Cardiac muscle cell (in vitro differentiated cells and primary cell): ENCODE data around the gene UNC5A. TPM values are rescaled to one million over a fixed set of nuclear protein-coding genes. Genes with fewer than 3 reads are reported as not detected.

ENCODE experiments used
- DNase-seq, 2 donors: peaks; one replicate each; pipeline versions ENCODE4 v3.0.0 to v3.0.0-alpha.2; 2010 to 2017; ENCODE audit warnings: low read depth in 1 of 2, low spot score in 1 of 2
- H3K27ac ChIP-seq: fragments of 200-600 bp; sonication (generic); 2 replicates; pipeline ENCODE4 v1.5.1; 2016
- H3K27me3 ChIP-seq: fragments of 200-600 bp; sonication (generic); 2 replicates; pipeline ENCODE4 v1.6.0; 2016; ENCODE audit warnings: control low read depth
- H3K36me3 ChIP-seq: fragments of 200-600 bp; sonication (generic); 2 replicates; pipeline ENCODE4 v1.5.1; 2016; ENCODE audit warnings: control low read depth
- H3K4me1 ChIP-seq: fragments of 200-600 bp; sonication (generic); 2 replicates; pipeline ENCODE4 v1.8.1; 2017; ENCODE audit warnings: low read depth, mild to moderate bottlenecking, mixed run types
- H3K4me3 ChIP-seq: fragments of 200-600 bp; sonication (generic); 2 replicates; pipeline ENCODE4 v1.5.1; 2016; ENCODE audit warnings: mild to moderate bottlenecking
- H3K9me3 ChIP-seq: fragments of 200-600 bp; sonication (generic); 2 replicates; pipeline ENCODE4 v1.5.1; 2017; ENCODE audit warnings: low read depth, mild to moderate bottlenecking, control low read depth
- CTCF ChIP-seq: IDR thresholded peaks from 2 replicates; pipeline ENCODE4 v1.5.1; 2012; ENCODE audit warnings: low read depth, mild to moderate bottlenecking, low read length
- polyA plus RNA-seq: library from polyadenylated mRNA; unstranded; fragments of >200 nt; fragmentation: Nextera tagmentation; extraction: Ambion mirVana; gene quantifications from 2 replicates; pipeline ENCODE4 v1.2.1, GENCODE V29; 2016
- total RNA-seq: library from RNA; depleted of rRNA; stranded (reverse); fragments of >200 nt; gene quantifications from 2 replicates; pipeline ENCODE4 v1.2.3, GENCODE V29; 2016

Gene UNC5A
- total and polyA plus RNA-seq, 2 experiments from 2014 or later, result 0.26 to 0.86 TPM

DNA sequence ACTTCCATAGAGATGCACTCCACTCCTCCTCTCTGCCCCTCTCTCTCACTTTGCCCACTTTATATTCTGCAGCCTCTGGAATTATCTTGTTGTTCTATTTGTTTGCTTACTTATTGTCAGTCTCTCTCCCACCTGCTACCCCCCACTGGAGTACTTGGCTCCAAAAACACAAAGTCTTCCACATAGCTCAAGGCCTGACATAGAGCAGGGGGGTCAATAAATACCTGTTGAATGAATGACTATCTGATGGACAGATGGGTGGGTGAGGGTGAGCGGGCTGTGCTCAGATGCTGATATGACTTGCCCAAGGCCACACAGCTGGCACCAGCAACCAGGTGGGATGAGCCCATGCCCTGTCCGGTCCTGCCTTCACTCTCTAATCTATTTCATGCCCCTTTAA lies 13.4 kb upstream of the UNC5A start:
- H3K4me3 ChIP-seq, result no peak overlapping the region
- no peaks in the 10 kb centered on the region for H3K4me1 ChIP-seq
- no peaks in the 10 kb centered on the region for H3K36me3 ChIP-seq
- peaks cover under 1% of the 10 kb centered on the region for H3K27me3 ChIP-seq
- DNase-seq, result no peak
- TF ChIP-seq CTCF, result no peak
- no peaks in the 10 kb centered on the region for H3K9me3 ChIP-seq
- no peak overlapping the region for H3K27ac ChIP-seq

GRCh38 chr5:176797456-176798050 lies 12.8 kb upstream of the UNC5A start:
- no peak overlapping the region for H3K4me3 ChIP-seq
- no peak for TF ChIP-seq CTCF
- H3K27me3 ChIP-seq, result peaks cover 6% of the 10 kb centered on the region
- H3K27ac ChIP-seq, result no peak overlapping the region
- H3K4me1 ChIP-seq, result no peaks in the 10 kb centered on the region
- DNase-seq, result no peak
- H3K36me3 ChIP-seq, result no peaks in the 10 kb centered on the region
- H3K9me3 ChIP-seq, result no peaks in the 10 kb centered on the region

GRCh38 chr5:176798086-176798876 lies 12.1 kb upstream of the UNC5A start:
- no peaks in the 10 kb centered on the region for H3K9me3 ChIP-seq
- no peak overlapping the region for H3K27ac ChIP-seq
- H3K4me3 ChIP-seq, result no peak overlapping the region
- no peak for TF ChIP-seq CTCF
- H3K27me3 ChIP-seq, result peaks cover 11% of the 10 kb centered on the region
- no peaks in the 10 kb centered on the region for H3K4me1 ChIP-seq
- no peak for DNase-seq
- no peaks in the 10 kb centered on the region for H3K36me3 ChIP-seq

- no peaks in the 10 kb centered on the region for H3K4me1 ChIP-seq
- no peak overlapping the region for H3K27ac ChIP-seq
- no peak for DNase-seq
- H3K36me3 ChIP-seq, result no peaks in the 10 kb centered on the region
- H3K9me3 ChIP-seq, result no peaks in the 10 kb centered on the region
- H3K27me3 ChIP-seq, result peaks cover 11% of the 10 kb centered on the region
- no peak overlapping the region for H3K4me3 ChIP-seq
- no peak for TF ChIP-seq CTCF
Observed at GRCh38 chr5:176798949-176799348, 11.4 kb upstream of the UNC5A start.

- no peak overlapping the region for H3K27ac ChIP-seq
- DNase-seq, result no peak
- no peaks in the 10 kb centered on the region for H3K4me1 ChIP-seq
- TF ChIP-seq CTCF, result no peak
- no peaks in the 10 kb centered on the region for H3K36me3 ChIP-seq
- peaks cover 11% of the 10 kb centered on the region for H3K27me3 ChIP-seq
- H3K4me3 ChIP-seq, result no peak overlapping the region
- no peaks in the 10 kb centered on the region for H3K9me3 ChIP-seq
Observed at GRCh38 chr5:176799488-176799887, 10.9 kb upstream of the UNC5A start.
